NCI-H345 (cell line): ENCODE data around the gene HIGD1A.
"Not testable (repeated sequence)": the region's sequence is repeated elsewhere in the genome, so short reads cannot be mapped to it uniquely, and the experiment has no call there.

Source experiments
- DNase-seq: peaks from one replicate; lab custom pipeline; 2025; lab: John Stamatoyannopoulos, UW

The HIGD1A gene

GRCh38 chr3:42829083-42829627 lies 24.9 kb upstream of the HIGD1A start:
- no peak for DNase-seq

DNA sequence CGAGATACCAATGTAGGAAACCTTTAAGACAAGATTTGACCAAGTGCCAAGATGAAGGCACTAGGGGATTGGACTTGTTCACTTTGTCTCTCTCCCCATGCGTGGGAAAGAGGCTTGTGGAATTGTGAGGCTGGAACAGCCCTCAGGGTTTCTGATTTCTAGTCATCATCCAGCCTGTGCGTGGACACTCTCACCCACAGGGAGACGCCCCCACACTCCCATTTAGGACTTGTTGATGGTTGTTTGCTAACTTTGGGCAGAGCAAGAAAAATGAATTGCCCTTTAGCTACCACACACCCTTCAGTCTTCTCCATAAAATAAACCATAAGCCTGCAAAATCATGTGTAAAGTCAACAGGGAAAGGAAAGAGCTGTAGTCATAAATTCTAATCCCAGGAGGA lies 23.4 kb upstream of the HIGD1A start:
- DNase-seq: no peak

GRCh38 chr3:42827023-42827422 lies 22.7 kb upstream of the HIGD1A start:
- no peak for DNase-seq

DNA sequence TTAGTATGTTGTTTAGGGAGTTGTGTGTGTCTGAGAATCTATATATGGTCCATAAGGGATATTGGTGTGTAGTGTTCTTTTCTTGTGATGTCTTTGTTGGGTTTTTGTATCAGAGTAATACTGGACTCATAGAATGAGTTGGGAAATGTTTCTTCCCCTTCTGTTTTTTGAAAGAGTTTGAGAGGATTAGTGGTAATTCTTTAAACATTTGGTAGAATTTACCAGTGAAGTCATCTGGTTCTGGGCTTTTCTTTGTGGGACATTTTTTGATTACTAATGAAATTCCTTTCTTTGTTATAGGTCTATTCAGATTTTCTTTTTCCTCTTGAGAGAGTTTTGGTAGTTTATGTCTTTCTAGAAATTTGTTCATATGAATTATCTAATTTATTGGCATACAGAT lies 21.9 kb upstream of the HIGD1A start:
- DNase-seq: no peak

DNA sequence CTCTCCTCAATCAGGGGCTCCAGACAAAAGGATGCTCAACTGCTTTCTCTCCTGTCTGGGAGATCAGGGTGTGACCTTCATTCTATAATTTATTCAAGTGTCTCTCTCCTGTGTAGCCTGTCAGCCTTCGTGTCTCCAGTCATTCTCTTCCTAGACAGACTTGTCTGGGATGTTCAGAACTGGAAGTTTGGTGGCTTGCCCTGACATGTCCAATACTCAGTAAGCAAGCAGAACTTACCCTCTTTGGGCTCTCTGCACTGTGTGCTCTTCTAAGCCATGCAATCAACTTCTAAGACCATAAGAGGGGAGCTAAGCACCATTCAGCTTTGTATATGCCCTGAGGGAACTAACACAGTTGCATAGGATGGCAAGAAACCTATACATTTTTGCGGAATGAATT lies 19.1 kb upstream of the HIGD1A start:
- DNase-seq: peak; percentile 82

- DNase-seq: peak; percentile 18
Measured at GRCh38 chr3:42822828-42823227, 18.5 kb upstream of the HIGD1A start.

GRCh38 chr3:42820746-42821051 lies 16.4 kb upstream of the HIGD1A start:
- DNase-seq: no peak

GRCh38 chr3:42819351-42819965 lies 15.2 kb upstream of the HIGD1A start:
- peak; percentile 84 for DNase-seq

GRCh38 chr3:42815826-42816225 lies 11.5 kb upstream of the HIGD1A start:
- no peak for DNase-seq

GRCh38 chr3:42814914-42815507 lies 10.7 kb upstream of the HIGD1A start:
- DNase-seq: no peak

DNA sequence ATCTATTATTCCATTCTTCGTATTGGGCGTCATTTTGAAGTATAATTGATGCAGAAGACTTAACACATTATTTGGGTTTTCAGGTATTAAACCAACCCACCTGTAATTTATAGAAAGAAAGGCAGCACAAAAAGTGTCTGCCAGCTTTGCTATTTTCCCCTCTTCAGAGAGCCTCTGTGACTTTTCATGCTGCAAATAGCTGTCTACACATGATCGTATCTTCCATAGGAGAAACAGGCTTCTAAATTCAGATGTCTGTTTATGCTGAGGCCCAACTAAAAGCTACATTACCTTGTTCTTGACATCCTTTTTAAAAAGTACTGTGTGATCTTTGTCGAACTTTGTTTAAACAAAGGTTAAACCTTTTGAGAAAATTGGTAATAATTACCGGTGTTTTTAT lies 10.0 kb upstream of the HIGD1A start:
- DNase-seq: no peak

GRCh38 chr3:42811118-42811883 lies 7.0 kb upstream of the HIGD1A start:
- DNase-seq: not testable (repeated sequence)

GRCh38 chr3:42810706-42811105 lies 6.4 kb upstream of the HIGD1A start:
- DNase-seq: not testable (repeated sequence)

- DNase-seq: no peak
Measured at GRCh38 chr3:42809202-42809601, 4.9 kb upstream of the HIGD1A start, which contains the start of gene ACKR2. Gene ACKR2, plus strand, starts transcription at chr3:42809445. Its CDS starts 55,058 bp downstream, at chr3:42864503.

GRCh38 chr3:42807929-42808328 lies 3.6 kb upstream of the HIGD1A start:
- DNase-seq: no peak

DNA sequence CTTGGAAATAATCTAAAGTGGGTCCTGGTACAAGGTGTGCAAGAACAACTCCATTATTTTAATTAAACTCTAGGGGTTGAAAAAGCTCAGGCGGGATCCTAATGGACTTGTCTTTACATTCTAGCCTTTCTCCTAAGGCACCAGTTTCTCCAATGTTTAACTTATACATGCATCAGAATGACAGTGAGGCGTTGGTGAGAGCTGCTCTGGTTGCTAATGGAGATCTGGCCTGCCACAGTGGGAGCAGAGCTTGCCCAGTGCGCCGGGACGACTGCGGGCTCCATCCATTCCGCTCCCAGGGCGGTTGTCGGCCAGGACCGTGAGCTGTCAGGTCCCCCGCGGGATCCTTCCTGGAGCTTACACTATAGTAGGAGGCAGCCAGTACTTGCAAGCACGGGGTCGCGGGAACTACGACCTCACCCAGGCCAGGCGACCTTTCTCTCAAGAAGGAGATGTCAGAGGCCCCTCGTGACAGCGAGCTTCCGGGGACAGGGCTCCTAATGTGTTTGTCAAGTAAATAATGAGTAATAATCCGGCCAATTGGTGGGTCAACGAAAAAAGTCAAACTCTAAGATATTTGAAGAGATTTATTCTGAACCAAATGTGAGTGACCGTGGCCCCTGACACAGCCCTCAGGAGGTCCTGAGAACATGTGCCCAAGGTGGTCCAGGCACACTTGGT lies 991 bp upstream of the HIGD1A start:
- DNase-seq: no peak

DNA sequence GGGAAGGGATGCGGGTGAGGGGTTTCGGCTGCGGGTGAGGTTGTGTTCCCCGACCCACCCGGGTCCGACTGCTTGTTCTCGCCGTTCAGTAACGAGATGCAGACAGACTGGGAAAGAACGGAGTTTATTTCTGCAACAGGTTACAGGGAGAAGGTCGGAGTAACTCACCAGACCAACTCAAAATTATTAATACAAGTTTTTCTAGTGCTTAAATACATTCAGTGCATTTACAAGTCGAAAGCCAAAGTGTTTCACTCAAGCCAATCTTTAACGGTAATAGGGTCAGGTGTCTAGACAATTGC lies 492 bp upstream of the HIGD1A start:
- DNase-seq: no peak

GRCh38 chr3:42803414-42804105 lies 730 bp downstream of the HIGD1A start:
- no peak for DNase-seq

DNA sequence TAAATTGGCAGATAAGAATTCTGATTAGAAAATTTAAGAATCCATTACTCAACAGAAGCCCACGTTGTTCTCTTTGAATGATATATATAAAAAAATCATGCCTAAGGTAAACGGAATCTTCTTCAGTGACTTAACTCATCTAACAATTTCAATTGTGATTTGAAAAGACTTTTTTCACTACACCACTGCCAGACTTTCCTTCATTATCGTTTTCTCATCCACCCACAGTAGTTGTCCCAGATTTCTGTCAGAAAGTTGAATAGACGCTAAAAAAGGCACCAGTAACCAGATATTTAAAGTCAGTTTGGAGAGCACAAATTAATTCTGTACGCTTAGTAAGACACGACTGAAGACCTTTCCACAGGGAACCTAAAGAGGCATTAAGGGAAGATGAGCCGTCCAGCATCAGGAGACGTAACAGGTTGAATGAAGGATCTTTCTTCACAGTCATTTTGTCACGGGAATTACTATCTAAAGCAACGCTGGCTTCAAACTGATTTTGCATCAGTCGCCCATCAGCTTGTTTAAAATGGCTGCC lies 1.3 kb downstream of the HIGD1A start:
- DNase-seq: no peak

DNA sequence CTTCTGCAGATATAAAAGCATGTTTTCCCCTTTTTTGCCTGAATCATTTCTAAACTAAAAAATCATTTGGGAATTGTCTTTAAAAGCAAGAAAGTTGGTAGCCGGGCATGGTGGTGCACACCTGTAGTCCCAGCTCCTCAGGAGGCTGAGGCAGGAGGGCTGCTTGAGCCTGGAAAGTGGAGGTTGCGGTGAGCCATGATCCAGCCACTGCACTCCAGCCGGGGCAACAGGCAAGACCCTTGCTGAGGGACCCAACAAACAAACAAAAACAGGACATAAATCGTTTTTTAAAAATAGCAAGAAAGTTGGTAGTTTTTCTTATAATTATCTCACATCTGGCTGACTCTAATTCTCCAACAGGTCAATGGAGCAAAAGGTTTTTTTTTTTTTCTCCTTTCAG lies 2.5 kb downstream of the HIGD1A start:
- no peak for DNase-seq

GRCh38 chr3:42801048-42801620 lies 3.2 kb downstream of the HIGD1A start:
- no peak for DNase-seq

GRCh38 chr3:42800251-42800650 lies 4.0 kb downstream of the HIGD1A start:
- no peak for DNase-seq
